ENCODE measurements around the gene CDR2. TPM values are rescaled to one million over a fixed set of nuclear protein-coding genes. Genes with fewer than 3 reads are reported as not detected.

The CDR2 gene
- total and polyA plus RNA-seq, 9 of the 15 experiments (the other 6 are each of a cell fraction or from before 2014, with no cell fraction given) = 4.6 to 30.3 (median 19.9) TPM

DNA sequence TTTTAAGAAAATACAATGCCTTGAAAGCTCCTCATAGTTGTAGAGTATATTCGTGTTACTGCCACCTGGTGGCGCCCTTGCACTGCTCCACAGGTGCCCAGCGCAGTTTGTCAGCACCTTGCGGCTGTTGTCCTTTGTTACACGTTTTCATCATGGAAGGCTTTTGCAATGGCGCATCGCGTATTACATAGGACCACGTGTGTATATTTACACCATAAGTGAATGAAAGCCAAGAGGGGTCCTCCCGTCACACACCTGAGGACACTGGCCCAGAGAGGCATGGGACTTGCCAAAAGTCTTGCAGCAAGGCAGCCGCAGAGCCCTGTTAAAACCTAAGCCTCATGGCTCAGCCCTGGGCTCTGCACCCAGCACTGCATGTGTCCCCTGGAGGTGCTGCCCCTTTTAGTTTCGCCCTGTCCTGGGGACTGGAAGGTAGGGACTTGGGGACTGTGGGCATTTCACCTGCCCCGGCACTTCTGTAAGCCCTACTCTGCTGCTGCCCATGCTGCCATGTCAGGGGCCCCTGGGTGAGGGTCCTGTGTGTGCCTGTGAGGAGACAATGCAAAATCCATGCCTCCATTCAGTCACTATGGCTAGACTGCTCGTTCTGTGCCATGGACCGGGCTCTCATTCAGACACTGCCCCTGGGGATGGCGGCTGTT is 52.9 kb downstream of the CDR2 start (continued):
- peak in 1 of 3 experiments; percentile 42 for TF ChIP-seq YY1 (IDR thresholded peaks at IDR 0.05; ENCODE audit: borderline replicate concordance in 1 of 3, control insufficient read depth in 1 of 3, extremely low read depth in 1 of 3, insufficient read depth in 3 of 3, insufficient read length in 1 of 3, insufficient replicate concordance in 2 of 3, low read depth in 1 of 3, low read length in 2 of 3)
- TF ChIP-seq, protein P1, sequence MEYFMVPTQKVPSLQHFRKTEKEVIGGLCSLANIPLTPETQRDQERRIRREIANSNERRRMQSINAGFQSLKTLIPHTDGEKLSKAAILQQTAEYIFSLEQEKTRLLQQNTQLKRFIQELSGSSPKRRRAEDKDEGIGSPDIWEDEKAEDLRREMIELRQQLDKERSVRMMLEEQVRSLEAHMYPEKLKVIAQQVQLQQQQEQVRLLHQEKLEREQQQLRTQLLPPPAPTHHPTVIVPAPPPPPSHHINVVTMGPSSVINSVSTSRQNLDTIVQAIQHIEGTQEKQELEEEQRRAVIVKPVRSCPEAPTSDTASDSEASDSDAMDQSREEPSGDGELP (CRISPR knock-in tag; IDR thresholded peaks at IDR 0.05; ENCODE audit: borderline replicate concordance) = peak; percentile 17; the same call in 1 of the 2 replicates
- TF ChIP-seq, protein P2, sequence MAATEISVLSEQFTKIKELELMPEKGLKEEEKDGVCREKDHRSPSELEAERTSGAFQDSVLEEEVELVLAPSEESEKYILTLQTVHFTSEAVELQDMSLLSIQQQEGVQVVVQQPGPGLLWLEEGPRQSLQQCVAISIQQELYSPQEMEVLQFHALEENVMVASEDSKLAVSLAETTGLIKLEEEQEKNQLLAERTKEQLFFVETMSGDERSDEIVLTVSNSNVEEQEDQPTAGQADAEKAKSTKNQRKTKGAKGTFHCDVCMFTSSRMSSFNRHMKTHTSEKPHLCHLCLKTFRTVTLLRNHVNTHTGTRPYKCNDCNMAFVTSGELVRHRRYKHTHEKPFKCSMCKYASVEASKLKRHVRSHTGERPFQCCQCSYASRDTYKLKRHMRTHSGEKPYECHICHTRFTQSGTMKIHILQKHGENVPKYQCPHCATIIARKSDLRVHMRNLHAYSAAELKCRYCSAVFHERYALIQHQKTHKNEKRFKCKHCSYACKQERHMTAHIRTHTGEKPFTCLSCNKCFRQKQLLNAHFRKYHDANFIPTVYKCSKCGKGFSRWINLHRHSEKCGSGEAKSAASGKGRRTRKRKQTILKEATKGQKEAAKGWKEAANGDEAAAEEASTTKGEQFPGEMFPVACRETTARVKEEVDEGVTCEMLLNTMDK (IDR thresholded peaks at IDR 0.05; ENCODE audit: borderline replicate concordance, insufficient read depth, low read depth, low read length, poor library complexity, severe bottlenecking) = peak; percentile 55
- no peak for TF ChIP-seq ARNT (IDR thresholded peaks at IDR 0.05)
- TF ChIP-seq CREM (IDR thresholded peaks at IDR 0.05; ENCODE audit: low read depth) = 0 out of 2 replicates have a peak, but pooled peaks have one; percentile 48
- TF ChIP-seq, protein P3, sequence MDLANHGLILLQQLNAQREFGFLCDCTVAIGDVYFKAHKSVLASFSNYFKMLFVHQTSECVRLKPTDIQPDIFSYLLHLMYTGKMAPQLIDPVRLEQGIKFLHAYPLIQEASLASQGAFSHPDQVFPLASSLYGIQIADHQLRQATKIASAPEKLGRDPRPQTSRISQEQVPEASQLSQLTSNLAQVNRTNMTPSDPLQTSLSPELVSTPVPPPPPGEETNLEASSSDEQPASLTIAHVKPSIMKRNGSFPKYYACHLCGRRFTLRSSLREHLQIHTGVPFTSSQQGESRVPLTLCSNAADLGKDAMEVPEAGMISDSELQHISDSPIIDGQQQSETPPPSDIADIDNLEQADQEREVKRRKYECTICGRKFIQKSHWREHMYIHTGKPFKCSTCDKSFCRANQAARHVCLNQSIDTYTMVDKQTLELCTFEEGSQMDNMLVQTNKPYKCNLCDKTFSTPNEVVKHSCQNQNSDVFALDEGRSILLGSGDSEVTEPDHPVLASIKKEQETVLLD (IDR thresholded peaks at IDR 0.05) = no peak
- TF ChIP-seq XRCC5 (IDR thresholded peaks at IDR 0.05; ENCODE audit: low read depth, low read length) = peak; percentile 53; the same call in 1 of the 2 replicates
- TF ChIP-seq MEIS2 (IDR thresholded peaks at IDR 0.05; ENCODE audit: partially characterized antibody) = peak; percentile 8
- peak; percentile 12 for TF ChIP-seq ZFP36 (IDR thresholded peaks at IDR 0.05; ENCODE audit: low read depth, low read length, partially characterized antibody)
